HepG2 (cell line): Measurements from ENCODE around the gene SLC50A1. TPM values are rescaled to one million over a fixed set of nuclear protein-coding genes. Genes with fewer than 3 reads are reported as not detected.

ENCODE experiments used
- ATAC-seq: fragments of 200-7000 bp; cut with Tn5 transposase; 3 replicates; pipeline ENCODE4 v1.9.1; 2020; ENCODE audit warnings: mild to moderate bottlenecking, moderate library complexity
- BruUV-seq: library from RNA; stranded (reverse); fragments of 400-500 nt; replicated peaks from 2 replicates; lab custom pipeline; 2021; lab: Mats Ljungman, UMichigan
- CTCF ChIA-PET: fragments of 300-600 bp; formaldehyde crosslinking; extraction: SDS; loops from one replicate; lab custom pipeline; 2021; ENCODE audit warnings: low total read pairs, inconsistent platforms, low intra/inter-chr PET ratio; lab: Yijun Ruan, JAX
- POLR2A ChIA-PET: fragments of 350-600 bp; sonication (Branson Sonifier 250); formaldehyde crosslinking; loops from one replicate; lab custom pipeline; 2020; ENCODE audit warnings: antibody characterized with exemption, inconsistent platforms; lab: Yijun Ruan, JAX
- DNase-seq: peaks from one replicate; pipeline ENCODE4 v3.0.0-alpha.2; 2015; ENCODE audit warnings: low spot score
- FAIRE-seq: peaks from 3 replicates; lab custom pipeline; 2011; peaks lifted over from hg19 to GRCh38; lab: Jason Lieb, UNC
- H2AFZ ChIP-seq: one replicate; pipeline ENCODE4 v1.6.1; 2011; ENCODE audit warnings: low read length, inconsistent platforms
- H3K27ac ChIP-seq: fragments of 300-600 bp; 3 replicates; pipeline ENCODE4 v1.8.0; 2011; ENCODE audit warnings: mixed run types, mild to moderate bottlenecking, mixed read lengths, low read length, inconsistent platforms; ENCODE audit not compliant: insufficient read depth; ENCODE audit errors: extremely low read length
- H3K27me3 ChIP-seq, 2 experiments: fragments of 200-600 bp in 1 of 2; 2 replicates in 1 of 2; 3 replicates in 1 of 2; pipeline versions ENCODE4 v1.6.0 to v1.8.0; 2011; ENCODE audit warnings: low read length in 2 of 2, mild to moderate bottlenecking in 2 of 2, moderate library complexity in 2 of 2, inconsistent platforms in 1 of 2; ENCODE audit not compliant: insufficient read depth in 2 of 2, control insufficient read depth in 1 of 2
- H3K36me3 ChIP-seq, 2 experiments: fragments of 200-600 bp in 1 of 2; replicated peaks in 1 of 2; 2 replicates in 1 of 2; 3 replicates in 1 of 2; pipeline versions ENCODE4 v1.5.1 to v1.8.0; 2011; ENCODE audit warnings: low read length in 2 of 2, inconsistent platforms in 1 of 2; ENCODE audit not compliant: insufficient read depth in 2 of 2, control insufficient read depth in 1 of 2
- H3K4me1 ChIP-seq: 2 replicates; pipeline ENCODE4 v1.5.1; 2012; ENCODE audit warnings: low read length, inconsistent platforms; ENCODE audit not compliant: insufficient read depth
- H3K4me2 ChIP-seq: 2 replicates; pipeline ENCODE4 v1.6.0; 2011; ENCODE audit warnings: low read depth, low read length, inconsistent platforms
- H3K4me3 ChIP-seq, 3 experiments: fragments of 200-600 bp in 1 of 3; sonication (generic), shearing (Covaris generic) in 1 of 3; replicated peaks in 1 of 3; 2 replicates each; pipeline ENCODE4 v1.5.1; 2011 to 2016; ENCODE audit warnings: low read length in 3 of 3, inconsistent platforms in 2 of 3, low read depth in 2 of 3, mild to moderate bottlenecking in 2 of 3, control low read depth in 1 of 3, mixed read lengths in 1 of 3; ENCODE audit not compliant: insufficient read depth in 1 of 3
- H3K79me2 ChIP-seq: one replicate; pipeline ENCODE4 v1.6.1; 2011; ENCODE audit warnings: low read length, inconsistent platforms; ENCODE audit not compliant: insufficient read depth
- H3K9ac ChIP-seq: 2 replicates; pipeline ENCODE4 v1.6.0; 2011; ENCODE audit warnings: mild to moderate bottlenecking, low read depth, low read length, inconsistent platforms; ENCODE audit not compliant: insufficient read depth
- H3K9me3 ChIP-seq: 2 replicates; pipeline ENCODE4 v1.5.1; 2012; ENCODE audit warnings: mild to moderate bottlenecking, low read length
- H4K20me1 ChIP-seq: 2 replicates; pipeline ENCODE4 v1.6.0; 2011; ENCODE audit warnings: inconsistent platforms, mild to moderate bottlenecking, low read length, moderate library complexity; ENCODE audit not compliant: insufficient read depth
- KLF9 ChIP-seq: IDR thresholded peaks from 2 replicates; pipeline ENCODE4 v1.6.1; 2016; ENCODE audit warnings: low read depth
- NFE2L2 ChIP-seq: fragments of 150-350 bp; IDR thresholded peaks from 2 replicates; pipeline ENCODE4 v1.6.1; 2014; ENCODE audit warnings: low read length
- NFKB2 ChIP-seq: sonication (generic); formaldehyde crosslinking; IDR thresholded peaks from 2 replicates; pipeline ENCODE4 v1.4.0; 2020; ENCODE audit warnings: missing genetic modification reagents, borderline replicate concordance
- ZFP90 ChIP-seq: sonication (generic); formaldehyde crosslinking; IDR thresholded peaks from 2 replicates; pipeline ENCODE4 v1.8.0; 2022; ENCODE audit warnings: missing genetic modification reagents, mild to moderate bottlenecking, inconsistent platforms, borderline replicate concordance
- ZFY ChIP-seq: sonication (generic); formaldehyde crosslinking; IDR thresholded peaks from 2 replicates; pipeline ENCODE4 v1.4.0; 2020; ENCODE audit warnings: missing genetic modification reagents
- ZNF143 ChIP-seq: sonication (generic); formaldehyde crosslinking; IDR thresholded peaks from 2 replicates; pipeline ENCODE4 v1.4.0; 2020; ENCODE audit warnings: missing genetic modification reagents
- ZNF275 ChIP-seq: sonication (generic); formaldehyde crosslinking; IDR thresholded peaks from 2 replicates; pipeline ENCODE4 v1.8.0; 2022; ENCODE audit warnings: missing genetic modification reagents, mild to moderate bottlenecking, inconsistent platforms, borderline replicate concordance
- ZNF720 ChIP-seq: sonication (generic); formaldehyde crosslinking; IDR thresholded peaks from 2 replicates; pipeline ENCODE4 v1.4.0; 2020; ENCODE audit warnings: missing genetic modification reagents
- ZSCAN20 ChIP-seq: sonication (generic); formaldehyde crosslinking; IDR thresholded peaks from 2 replicates; pipeline ENCODE4 v1.4.0; 2020; ENCODE audit warnings: missing genetic modification reagents, mild to moderate bottlenecking, borderline replicate concordance
- WGBS: methylation state at CpG from one replicate; pipeline ENCODE4 v1.1.6; 2017; ENCODE audit warnings: low lambda C conversion rate; 5-methylcytosine and 5-hydroxymethylcytosine counted together
- in situ Hi-C: cut with HindIII; loops from 2 replicates; pipeline ENCODE4 v1.10.0; 2017; ENCODE audit warnings: low pct_unique_long_range_greater_than_20kb; ENCODE audit not compliant: extremely low pct_ligation_motif_present
- intact Hi-C: fragments of 100-400 bp; cut with micrococcal nuclease; formaldehyde crosslinking; loops from one replicate; pipeline ENCODE4 v1.10.0; 2022; ENCODE audit not compliant: unreplicated experiment
- polyA plus RNA-seq, 8 experiments: library from polyadenylated mRNA; depleted of rRNA in 3 of 8; stranded (reverse) in 7 of 8; unstranded in 1 of 8; fragments of >200 nt; fragmentation: Illumina TruSeq in 4 of 8; extraction: Trizol in 4 of 8; gene quantifications; 2 replicates each; pipeline versions ENCODE4 v1.2.1 to v1.2.3, GENCODE V29; 2011 to 2016; ENCODE audit warnings: low read depth in 4 of 8, missing spikeins in 1 of 8, mixed read lengths in 1 of 8; ENCODE audit not compliant: insufficient read depth in 1 of 8
- total RNA-seq, 5 experiments: library from RNA; depleted of rRNA; stranded (reverse); fragments of >200 nt; fragmentation: Illumina TruSeq; extraction: Trizol; gene quantifications; 2 replicates each; pipeline ENCODE4 v1.2.3, GENCODE V29; 2016; ENCODE audit warnings: low read depth in 1 of 5
- TF ChIP-seq, protein P1 (sequence below): sonication (generic); formaldehyde crosslinking; IDR thresholded peaks from one replicate; pipeline ENCODE4 v1.5.1; 2020; ENCODE audit warnings: mild to moderate bottlenecking, missing genetic modification reagents; ENCODE audit errors: not compliant biosample characterization
- TF ChIP-seq, protein P2 (sequence below): IDR thresholded peaks from 2 replicates; pipeline ENCODE4 v1.6.1; 2016

Gene SLC50A1
- total and polyA plus RNA-seq, 2 of the 13 experiments (the other 11 are each of a cell fraction or from before 2014, with no cell fraction given) = 22.5 to 46.8 TPM

GRCh38 chr1:155174324-155175280 lies 39.0 kb downstream of the SLC50A1 start:
- peaks cover 0 to 7% of the 10 kb centered on the region in 2 experiments; a peak in 2 of 5 replicates for H3K36me3 ChIP-seq
- DNase-seq = no peak
- H3K27ac ChIP-seq = no peak overlapping the region
- H3K4me2 ChIP-seq = no peak overlapping the region
- peaks cover 55% of the 10 kb centered on the region for H3K4me1 ChIP-seq
- in situ Hi-C loops = no loop called here
- no peak for FAIRE-seq
- H3K27me3 ChIP-seq = 0 out of 5 replicates have a peak, but pooled peaks cover 0 to 1% of the 10 kb centered on the region in 2 experiments
- ChIA-PET POLR2A (no interaction called here), CTCF (no interaction called here)
- 63% methylated on average over 29 of the region's 35 CpGs for WGBS
- no peak overlapping the region for H2AFZ ChIP-seq
- no peaks in the 10 kb centered on the region for H4K20me1 ChIP-seq
- H3K79me2 ChIP-seq = peaks cover 10% of the 10 kb centered on the region
- ATAC-seq = no peak
- no peak overlapping the region for H3K4me3 ChIP-seq
- H3K9me3 ChIP-seq = no peaks in the 10 kb centered on the region
- no TSS peak for BruUV-seq
- H3K9ac ChIP-seq = no peak overlapping the region
- intact Hi-C loops = no loop called here
- TF ChIP-seq ZFY (CRISPR knock-in tag) = no peak
- TF ChIP-seq ZNF275 = no peak
- TF ChIP-seq NFKB2 (CRISPR knock-in tag) = no peak
- TF ChIP-seq KLF9 (CRISPR knock-in tag) = no peak
- no peak for TF ChIP-seq ZNF720 (CRISPR knock-in tag)
- TF ChIP-seq ZSCAN20 = no peak
- TF ChIP-seq ZFP90 (CRISPR knock-in tag) = no peak
- TF ChIP-seq, protein P1, sequence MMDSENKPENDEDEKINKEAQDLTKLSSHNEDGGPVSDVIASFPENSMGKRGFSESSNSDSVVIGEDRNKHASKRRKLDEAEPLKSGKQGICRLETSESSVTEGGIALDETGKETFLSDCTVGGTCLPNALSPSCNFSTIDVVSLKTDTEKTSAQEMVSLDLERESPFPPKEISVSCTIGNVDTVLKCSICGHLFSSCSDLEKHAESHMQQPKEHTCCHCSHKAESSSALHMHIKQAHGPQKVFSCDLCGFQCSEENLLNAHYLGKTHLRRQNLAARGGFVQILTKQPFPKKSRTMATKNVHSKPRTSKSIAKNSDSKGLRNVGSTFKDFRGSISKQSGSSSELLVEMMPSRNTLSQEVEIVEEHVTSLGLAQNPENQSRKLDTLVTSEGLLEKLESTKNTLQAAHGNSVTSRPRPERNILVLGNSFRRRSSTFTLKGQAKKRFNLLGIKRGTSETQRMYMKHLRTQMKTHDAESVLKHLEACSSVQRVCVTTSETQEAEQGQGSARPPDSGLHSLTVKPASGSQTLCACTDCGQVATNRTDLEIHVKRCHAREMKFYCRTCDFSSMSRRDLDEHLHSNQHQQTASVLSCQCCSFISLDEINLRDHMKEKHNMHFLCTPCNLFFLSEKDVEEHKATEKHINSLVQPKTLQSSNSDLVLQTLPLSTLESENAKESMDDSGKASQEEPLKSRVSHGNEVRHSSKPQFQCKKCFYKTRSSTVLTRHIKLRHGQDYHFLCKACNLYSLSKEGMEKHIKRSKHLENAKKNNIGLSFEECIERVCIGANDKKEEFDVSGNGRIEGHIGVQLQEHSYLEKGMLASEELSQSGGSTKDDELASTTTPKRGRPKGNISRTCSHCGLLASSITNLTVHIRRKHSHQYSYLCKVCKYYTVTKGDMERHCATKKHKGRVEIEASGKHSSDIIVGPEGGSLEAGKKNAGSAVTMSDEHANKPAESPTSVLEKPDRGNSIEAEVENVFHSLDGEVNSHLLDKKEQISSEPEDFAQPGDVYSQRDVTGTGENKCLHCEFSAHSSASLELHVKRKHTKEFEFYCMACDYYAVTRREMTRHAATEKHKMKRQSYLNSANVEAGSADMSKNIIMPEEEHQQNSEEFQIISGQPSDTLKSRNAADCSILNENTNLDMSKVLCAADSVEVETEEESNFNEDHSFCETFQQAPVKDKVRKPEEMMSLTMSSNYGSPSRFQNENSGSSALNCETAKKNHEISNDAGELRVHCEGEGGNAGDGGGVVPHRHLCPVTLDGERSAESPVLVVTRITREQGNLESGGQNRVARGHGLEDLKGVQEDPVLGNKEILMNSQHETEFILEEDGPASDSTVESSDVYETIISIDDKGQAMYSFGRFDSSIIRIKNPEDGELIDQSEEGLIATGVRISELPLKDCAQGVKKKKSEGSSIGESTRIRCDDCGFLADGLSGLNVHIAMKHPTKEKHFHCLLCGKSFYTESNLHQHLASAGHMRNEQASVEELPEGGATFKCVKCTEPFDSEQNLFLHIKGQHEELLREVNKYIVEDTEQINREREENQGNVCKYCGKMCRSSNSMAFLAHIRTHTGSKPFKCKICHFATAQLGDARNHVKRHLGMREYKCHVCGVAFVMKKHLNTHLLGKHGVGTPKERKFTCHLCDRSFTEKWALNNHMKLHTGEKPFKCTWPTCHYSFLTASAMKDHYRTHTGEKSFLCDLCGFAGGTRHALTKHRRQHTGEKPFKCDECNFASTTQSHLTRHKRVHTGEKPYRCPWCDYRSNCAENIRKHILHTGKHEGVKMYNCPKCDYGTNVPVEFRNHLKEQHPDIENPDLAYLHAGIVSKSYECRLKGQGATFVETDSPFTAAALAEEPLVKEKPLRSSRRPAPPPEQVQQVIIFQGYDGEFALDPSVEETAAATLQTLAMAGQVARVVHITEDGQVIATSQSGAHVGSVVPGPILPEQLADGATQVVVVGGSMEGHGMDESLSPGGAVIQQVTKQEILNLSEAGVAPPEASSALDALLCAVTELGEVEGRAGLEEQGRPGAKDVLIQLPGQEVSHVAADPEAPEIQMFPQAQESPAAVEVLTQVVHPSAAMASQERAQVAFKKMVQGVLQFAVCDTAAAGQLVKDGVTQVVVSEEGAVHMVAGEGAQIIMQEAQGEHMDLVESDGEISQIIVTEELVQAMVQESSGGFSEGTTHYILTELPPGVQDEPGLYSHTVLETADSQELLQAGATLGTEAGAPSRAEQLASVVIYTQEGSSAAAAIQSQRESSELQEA (CRISPR knock-in tag) = no peak
- TF ChIP-seq, protein P2, sequence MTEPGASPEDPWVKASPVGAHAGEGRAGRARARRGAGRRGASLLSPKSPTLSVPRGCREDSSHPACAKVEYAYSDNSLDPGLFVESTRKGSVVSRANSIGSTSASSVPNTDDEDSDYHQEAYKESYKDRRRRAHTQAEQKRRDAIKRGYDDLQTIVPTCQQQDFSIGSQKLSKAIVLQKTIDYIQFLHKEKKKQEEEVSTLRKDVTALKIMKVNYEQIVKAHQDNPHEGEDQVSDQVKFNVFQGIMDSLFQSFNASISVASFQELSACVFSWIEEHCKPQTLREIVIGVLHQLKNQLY (CRISPR knock-in tag) = no peak
- TF ChIP-seq NFE2L2 = no peak
- TF ChIP-seq ZNF143 (CRISPR knock-in tag) = no peak
